ENCODE data around the gene ANAPC7.
"Not testable (repeated sequence)": the region's sequence is repeated elsewhere in the genome, so short reads cannot be mapped to it uniquely, and the experiment has no call there.

ANAPC7 gene

GRCh38 chr12:110403146-110403975, at the start of gene ANAPC7:
TSS of gene ANAPC7 (minus strand) at chr12:110403708. CDS start at chr12:110403627, 81 bp downstream.
- peak; percentile 90 for DNase-seq

- DNase-seq: no peak
These were observed 47.8 kb upstream of the ANAPC7 start for GRCh38 chr12:110451263-110451662.

- peak; percentile 95 for DNase-seq
These were observed 46.4 kb upstream of the ANAPC7 start, which contains the start of gene ARPC3 for GRCh38 chr12:110449799-110450497. TSS of gene ARPC3 (minus strand) at chr12:110450337. CDS start at chr12:110450260, 77 bp downstream.

- DNase-seq: no peak
These were observed 40.9 kb upstream of the ANAPC7 start for GRCh38 chr12:110444455-110444854.

- DNase-seq: no peak
These were observed 32.7 kb upstream of the ANAPC7 start for GRCh38 chr12:110436231-110436630.

GRCh38 chr12:110431957-110432587, 28.6 kb upstream of the ANAPC7 start:
- no peak for DNase-seq

GRCh38 chr12:110429676-110430075, 26.2 kb upstream of the ANAPC7 start:
- not testable (repeated sequence) for DNase-seq

GRCh38 chr12:110426406-110426805, 22.9 kb upstream of the ANAPC7 start:
- DNase-seq: no peak

- no peak for DNase-seq
These were observed 20.7 kb upstream of the ANAPC7 start for GRCh38 chr12:110424237-110424636.

GRCh38 chr12:110421701-110422100, 18.2 kb upstream of the ANAPC7 start:
- DNase-seq: no peak

GRCh38 chr12:110421159-110421661, 17.7 kb upstream of the ANAPC7 start:
- no peak for DNase-seq

- not testable (repeated sequence) for DNase-seq
These were observed 17.1 kb upstream of the ANAPC7 start for GRCh38 chr12:110420644-110421043.

GRCh38 chr12:110417113-110417512, 13.6 kb upstream of the ANAPC7 start:
- DNase-seq: not testable (repeated sequence)

- not testable (repeated sequence) for DNase-seq
These were observed 6.6 kb upstream of the ANAPC7 start for GRCh38 chr12:110410086-110410485.

- not testable (repeated sequence) for DNase-seq
These were observed 1.7 kb upstream of the ANAPC7 start for GRCh38 chr12:110405126-110405662.

GRCh38 chr12:110403976-110404682, 621 bp upstream of the ANAPC7 start:
- peak; percentile 84 for DNase-seq

- DNase-seq: no peak
These were observed 20.8 kb downstream of the ANAPC7 start for GRCh38 chr12:110382683-110383082.

- DNase-seq: no peak
These were observed 23.9 kb downstream of the ANAPC7 start for GRCh38 chr12:110379631-110380030.

GRCh38 chr12:110379197-110379596, 24.3 kb downstream of the ANAPC7 start:
- DNase-seq: no peak

GRCh38 chr12:110378131-110378790, 25.2 kb downstream of the ANAPC7 start:
- not testable (repeated sequence) for DNase-seq

- no peak for DNase-seq
These were observed 29.4 kb downstream of the ANAPC7 start for GRCh38 chr12:110373962-110374611.
